Choroid plexus epithelial cell (primary cell): ENCODE data around the gene SP2.
A peak's percentile ranks its signal among the peaks of the same experiment; 100 is the strongest.

Source experiments
- DNase-seq: peaks from one replicate; pipeline ENCODE4 v3.0.0-alpha.2; 2010; ENCODE audit warnings: low read depth
- H3K4me3 ChIP-seq: 2 replicates; pipeline ENCODE4 v1.5.1; 2011; ENCODE audit warnings: low read depth, mild to moderate bottlenecking, control low read depth, low read length, moderate library complexity
- CTCF ChIP-seq: conservative IDR thresholded peaks from 2 replicates; pipeline ENCODE4 v1.5.1; 2011; ENCODE audit warnings: low read depth, mild to moderate bottlenecking, control low read depth, inconsistent platforms, low read length, moderate library complexity

SP2 gene

DNA sequence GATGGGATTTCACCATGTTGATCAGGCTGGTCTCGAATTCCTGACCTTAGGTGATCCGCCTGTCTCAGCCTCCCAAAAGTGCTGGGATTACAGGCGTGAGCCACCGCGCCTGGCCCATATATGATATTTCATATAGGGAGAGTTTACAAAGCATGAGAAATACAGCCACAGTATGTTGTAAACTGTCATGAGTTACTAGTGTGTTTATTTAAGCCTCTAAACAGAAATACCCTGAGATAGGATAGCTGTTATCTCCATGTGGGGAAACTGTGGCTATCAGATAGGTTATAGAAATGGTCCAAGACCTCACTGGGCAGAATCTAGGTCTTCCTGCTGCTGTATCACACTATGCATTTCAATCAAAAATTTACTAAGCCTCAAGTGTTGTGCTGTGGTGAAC is 72.8 kb downstream of the SP2 start:
- no peak overlapping the region for H3K4me3 ChIP-seq
- no peak for DNase-seq
- TF ChIP-seq CTCF = no peak

- H3K4me3 ChIP-seq = peak overlapping the region; percentile 45
- no peak for TF ChIP-seq CTCF
- no peak for DNase-seq
Measured at GRCh38 chr17:47969930-47970724, 74.1 kb downstream of the SP2 start.

DNA sequence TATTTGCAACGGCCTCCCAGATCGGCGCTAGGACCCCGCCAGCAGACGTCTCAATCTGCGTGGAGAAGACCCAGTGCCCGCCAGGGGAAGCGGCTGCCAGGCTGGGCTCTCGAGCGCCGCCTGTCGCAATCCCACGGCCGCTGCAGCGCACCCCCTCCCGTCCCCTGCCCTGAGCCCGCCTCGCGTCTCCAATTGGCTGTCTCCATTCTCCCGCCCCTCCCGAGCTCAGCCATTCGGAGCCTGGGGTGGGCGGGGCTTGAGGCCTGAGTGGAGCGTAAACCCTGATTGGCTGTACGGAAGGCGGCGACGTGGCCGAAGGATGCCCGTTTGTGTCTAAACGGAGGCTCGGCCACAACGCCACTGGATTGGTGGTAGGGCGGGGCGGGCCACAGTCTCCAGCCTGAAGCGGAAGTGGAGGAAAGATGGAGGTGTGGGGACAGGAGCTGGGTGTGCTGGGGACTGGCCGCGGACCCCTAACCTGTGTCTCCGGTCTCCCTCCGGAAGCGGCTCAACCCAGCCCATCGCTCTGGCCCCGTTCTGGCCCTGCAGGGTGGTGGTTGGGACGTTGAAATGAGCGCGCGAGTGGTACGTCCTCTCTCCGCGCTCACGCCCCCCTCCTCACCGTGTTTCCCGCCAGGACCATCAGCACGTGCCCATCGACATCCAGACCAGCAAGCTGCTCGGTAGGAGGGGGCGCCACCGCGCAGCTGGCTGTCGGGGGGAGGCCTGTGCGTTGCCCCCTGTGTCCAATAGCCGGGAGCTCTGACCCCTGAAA is 74.9 kb downstream of the SP2 start, which contains the start of gene CDK5RAP3:
Gene CDK5RAP3 (plus strand): TSS at position 389 of the 775 bp plus-strand sequence. CDS start 34 bp downstream, at position 423.
- peak; percentile 83 for TF ChIP-seq CTCF

GRCh38 chr17:47973541-47973940 is 77.5 kb downstream of the SP2 start:
- no peak overlapping the region for H3K4me3 ChIP-seq
- TF ChIP-seq CTCF = no peak
- DNase-seq = no peak

More for the DNA sequence above, 74.9 kb downstream of the SP2 start, which contains the start of gene CDK5RAP3:
- H3K4me3 ChIP-seq = peak within 1 kb of the TSS; percentile 95
- peak; percentile 100 for DNase-seq

DNA sequence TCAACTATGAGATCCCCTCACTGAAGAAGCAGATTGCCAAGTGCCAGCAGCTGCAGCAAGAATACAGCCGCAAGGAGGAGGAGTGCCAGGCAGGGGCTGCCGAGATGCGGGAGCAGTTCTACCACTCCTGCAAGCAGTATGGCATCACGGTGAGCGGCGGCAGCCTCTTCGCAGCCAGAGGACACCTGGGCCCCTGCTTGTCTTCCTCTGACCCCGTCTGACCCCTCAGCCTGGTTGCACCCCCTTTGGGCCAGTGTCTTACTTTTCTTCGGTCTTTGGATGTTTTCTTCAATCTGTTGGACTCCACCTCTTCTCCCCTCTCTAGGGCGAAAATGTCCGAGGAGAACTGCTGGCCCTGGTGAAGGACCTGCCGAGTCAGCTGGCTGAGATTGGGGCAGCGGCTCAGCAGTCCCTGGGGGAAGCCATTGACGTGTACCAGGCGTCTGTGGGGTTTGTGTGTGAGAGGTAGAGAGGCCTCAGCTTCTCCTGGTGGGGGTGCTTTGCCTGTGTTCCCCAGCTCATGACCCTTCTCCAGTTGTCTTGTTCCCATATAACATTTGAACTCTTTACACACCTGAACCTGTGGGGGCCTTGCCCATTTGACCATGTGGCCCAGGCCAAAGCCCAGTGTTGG is 79.3 kb downstream of the SP2 start:
- TF ChIP-seq CTCF = no peak
- DNase-seq = no peak
- H3K4me3 ChIP-seq = no peak overlapping the region

DNA sequence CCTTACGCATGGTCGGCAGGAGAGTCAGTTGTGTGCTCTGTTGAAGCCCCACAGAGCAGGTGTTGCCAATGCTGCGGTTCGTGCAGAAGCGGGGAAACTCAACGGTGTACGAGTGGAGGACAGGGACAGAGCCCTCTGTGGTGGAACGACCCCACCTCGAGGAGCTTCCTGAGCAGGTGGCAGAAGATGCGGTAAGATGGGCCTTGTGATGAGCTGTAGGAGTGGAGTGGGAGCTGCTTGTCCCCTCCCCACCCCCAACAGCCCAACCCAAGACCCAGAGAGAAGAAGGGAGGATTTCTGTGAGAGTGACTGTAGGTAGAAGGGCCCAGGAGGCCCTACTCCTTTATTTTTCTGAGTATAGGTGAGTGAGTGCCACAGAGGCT is 79.8 kb downstream of the SP2 start:
- no peak for DNase-seq

More for the DNA sequence above, 79.8 kb downstream of the SP2 start:
- H3K4me3 ChIP-seq = no peak overlapping the region
- TF ChIP-seq CTCF = no peak
